SIG-M5 (cell line): ENCODE data around the gene C6orf132.

ENCODE experiments used
- DNase-seq: peaks from one replicate; lab custom pipeline; 2025; lab: John Stamatoyannopoulos, UW

Gene C6orf132

GRCh38 chr6:42105709-42106108, 36.7 kb downstream of the C6orf132 start:
- no peak for DNase-seq

DNA sequence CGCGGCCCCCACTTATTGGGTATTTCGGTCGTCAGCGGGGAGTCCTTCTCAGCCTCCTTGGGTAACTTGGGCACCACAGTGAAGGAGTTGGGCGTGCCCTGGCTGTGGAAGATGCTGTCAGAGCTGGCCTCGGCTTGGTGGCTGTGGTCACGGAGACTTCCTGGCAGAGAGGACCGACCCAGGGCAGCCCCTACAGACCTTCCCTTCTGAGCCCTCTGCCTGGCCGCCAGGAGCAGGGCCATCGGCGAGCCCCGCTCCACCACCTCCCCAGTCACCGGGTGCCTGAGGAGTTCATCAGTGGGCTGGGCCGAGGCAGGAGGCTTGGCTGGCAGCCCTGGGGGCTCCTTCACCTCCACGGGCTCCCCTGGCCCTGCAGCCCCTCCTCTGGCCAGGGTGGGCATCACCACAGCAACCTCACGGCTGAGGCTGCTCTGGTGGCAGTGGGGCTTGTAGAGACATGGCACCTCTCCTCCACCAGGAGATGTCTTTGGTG, 37.2 kb downstream of the C6orf132 start:
- no peak for DNase-seq

DNA sequence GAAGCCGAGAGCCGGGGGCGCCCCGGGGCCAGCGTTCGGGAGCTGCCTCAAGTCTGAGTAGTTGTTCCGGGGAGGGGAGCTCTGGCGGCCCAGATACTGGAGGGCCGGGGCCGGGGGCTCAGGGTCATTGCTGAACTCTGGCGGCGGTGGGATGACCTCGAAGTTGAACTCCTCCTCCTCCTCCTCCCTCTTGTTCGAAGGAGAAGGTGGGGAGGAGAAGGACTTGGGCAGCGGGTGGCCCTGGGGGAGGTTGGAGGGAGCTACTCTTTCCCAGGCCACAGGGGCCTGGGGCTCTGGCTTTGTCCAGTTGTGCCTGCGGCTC, 37.7 kb downstream of the C6orf132 start:
- DNase-seq, result no peak

DNA sequence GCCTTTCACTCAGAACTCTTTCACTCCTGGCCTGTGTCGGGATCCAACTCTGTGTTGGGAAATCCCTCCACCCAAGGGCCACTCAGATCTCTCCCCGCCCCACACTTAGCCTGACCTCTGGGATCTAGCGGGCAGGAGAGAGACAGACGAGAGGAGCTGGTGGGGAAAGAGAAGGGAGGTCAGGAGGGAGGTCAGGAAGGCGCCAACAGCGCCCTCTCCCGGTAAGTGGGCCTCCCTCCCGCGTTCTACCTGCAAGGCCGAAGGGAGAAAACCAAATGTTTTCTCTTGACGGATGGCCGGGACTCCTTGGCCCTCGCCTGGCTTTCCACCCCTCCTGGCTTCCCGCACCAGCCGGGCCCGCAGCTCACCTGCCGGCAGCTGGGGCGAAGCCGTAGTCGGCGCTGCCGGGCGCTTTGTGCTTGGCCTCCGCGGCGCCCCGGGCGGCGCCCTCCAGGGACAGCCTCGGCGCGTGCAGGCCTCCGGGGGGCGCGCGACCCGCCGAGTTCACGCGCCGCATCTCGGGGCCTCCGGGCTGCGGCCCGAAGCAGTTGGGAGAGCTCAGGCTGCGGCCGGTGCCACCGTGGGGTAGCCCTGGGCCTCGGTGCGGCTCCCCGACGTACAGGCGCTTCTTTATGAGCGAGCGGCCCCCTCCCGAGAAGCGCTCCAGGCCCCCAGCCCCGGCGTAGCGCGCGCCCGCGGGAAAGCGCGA, 38.2 kb downstream of the C6orf132 start:
- no peak for DNase-seq

- no peak for DNase-seq
Measured at GRCh38 chr6:42103753-42104094, 38.7 kb downstream of the C6orf132 start.

- DNase-seq, result no peak
Measured at GRCh38 chr6:42103216-42103615, 39.2 kb downstream of the C6orf132 start.

DNA sequence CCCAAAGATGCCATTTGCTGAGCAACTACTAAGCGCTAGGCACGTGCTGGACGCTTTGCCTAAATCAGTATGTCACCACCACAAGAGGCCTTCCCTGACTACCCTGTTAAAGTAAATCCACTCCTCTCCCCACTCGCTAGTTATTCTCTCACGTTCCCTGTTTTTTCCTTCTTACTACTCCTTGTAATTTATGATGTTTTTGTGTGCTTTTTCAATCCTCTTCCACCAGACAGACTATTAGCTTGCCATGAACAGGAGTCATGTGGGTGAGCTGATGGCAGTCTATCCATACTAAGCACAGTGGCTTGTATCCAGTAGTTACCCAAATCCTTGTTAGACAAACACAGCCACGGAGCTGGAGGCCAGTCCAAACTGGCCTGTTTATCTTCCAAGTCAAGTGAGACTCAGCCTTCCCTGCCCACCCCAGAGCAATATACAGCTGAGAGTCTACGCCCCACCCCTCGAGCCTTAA, 41.2 kb downstream of the C6orf132 start:
- no peak for DNase-seq

GRCh38 chr6:42100029-42100901, 42.2 kb downstream of the C6orf132 start:
- DNase-seq, result no peak

DNA sequence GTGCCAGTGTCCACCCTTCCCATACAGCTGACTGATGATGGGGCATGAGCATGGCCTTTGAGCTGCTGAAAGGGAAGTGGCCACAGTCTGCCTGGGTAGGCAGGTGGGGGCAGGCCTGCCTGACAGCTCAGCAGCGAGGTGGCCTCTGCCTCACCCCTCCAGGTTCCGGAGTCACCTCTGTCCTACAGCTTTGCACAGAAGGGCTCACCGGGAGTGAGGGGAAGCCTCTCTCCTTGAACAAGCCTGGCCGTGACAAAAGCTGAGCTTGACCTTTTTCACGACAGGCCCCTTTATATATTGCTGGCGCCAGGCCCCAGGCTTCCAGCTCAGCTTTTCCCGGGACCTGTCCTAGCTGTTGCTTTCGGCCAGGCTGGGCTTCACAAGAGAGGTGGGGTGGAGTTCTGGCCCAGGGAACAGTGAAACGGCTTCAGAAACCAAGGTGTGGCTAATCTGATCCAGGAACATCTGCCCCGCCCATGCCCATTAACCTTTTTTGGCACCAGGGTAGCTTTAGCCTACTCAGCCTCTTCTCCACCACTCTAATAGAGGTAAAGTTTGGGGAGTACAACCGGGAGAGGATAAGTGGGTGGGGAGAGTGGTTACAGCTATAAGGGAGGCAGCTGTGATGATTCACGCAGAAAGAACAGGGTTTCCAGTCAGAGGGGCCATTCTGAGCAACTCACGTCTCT, 42.9 kb downstream of the C6orf132 start:
- DNase-seq, result no peak

DNA sequence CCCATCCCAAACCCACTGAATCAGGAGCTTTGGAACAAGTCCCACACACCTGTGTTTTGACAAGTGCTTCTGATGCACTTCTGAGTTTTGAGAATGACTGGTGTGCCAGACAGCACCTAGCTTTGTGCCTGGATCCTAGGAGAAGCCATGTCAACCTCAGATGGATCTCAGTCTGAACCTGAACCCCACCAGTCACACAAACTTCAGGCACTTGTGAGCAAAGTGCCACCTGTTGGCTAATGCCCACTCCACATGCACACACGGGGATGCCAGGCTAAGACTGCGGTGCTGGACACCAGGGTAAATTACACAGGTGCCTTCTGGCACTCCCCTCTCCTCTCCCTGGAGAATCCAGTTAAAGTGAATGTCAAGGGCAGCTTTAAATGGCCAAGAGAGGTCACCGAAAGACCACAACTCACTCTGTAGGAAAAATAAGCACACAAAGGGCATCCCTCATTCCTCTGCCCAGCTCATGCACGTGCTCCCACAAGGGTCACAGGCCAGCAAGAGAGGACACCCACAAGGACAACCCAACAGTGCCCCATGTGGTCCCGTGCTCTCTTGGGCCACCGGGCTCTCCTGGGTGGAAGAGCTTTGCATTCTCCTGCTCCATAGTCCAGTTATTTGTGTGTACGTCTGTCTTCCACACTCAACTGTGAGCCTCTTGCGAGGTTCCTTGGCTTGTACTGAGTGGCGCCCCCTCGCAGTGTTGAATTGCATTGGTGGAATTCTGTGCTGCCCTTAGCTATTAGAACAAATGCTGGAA, 46.5 kb downstream of the C6orf132 start:
- DNase-seq, result no peak

DNA sequence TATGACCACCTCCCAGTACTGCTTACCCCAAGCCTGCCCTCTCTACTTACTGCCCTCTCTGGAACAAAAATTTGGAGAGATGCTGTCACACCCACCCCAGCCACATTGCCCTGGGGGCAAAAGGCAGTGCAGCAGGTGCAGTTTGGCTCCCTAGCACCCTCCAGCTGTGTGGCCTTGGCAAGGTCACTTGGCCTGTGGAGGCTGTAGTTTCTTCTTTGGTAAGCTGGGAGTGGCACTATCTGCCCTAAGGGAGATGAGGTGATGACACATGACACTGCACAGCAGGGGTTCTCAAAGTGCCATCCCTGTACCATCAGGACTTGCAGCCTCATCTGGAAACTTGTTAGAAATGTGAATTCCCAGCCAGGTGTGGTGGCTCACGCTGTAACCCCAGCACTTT, 47.3 kb downstream of the C6orf132 start:
- no peak for DNase-seq

DNA sequence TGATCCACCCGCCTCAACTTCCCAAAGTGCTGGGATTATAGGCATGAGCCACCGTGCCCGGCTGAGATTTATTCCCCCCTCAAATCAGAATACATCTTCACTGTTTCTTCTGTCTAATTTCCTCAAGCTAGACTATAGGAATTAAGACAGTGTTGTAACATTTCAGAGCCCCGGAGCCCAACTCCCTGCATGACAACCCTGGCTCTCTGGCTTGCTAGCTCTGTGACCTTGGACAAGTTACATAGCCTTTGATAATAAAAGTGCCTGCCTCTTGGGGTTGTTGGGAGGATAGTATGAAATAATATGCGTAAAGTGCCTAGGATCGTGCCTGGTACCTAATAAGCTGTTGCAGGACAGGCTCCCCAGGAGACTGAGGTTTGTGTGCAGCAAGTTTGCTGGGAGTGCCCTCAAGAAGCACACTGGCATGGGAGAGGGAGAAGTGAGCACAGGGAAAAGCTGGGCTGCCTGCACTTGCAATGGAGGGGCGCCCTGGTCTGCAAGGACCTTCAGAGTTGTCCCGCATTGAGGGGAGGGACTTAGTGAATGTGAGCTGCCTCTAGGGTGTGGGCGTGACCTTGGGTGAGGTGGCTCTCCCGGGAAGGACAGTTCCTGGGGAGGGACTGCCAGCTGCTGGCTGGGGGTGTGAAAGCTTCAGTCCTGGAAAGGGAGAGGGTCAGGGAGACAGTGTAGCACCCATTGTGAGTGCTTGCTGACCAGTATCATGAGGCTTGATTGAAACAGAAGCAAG, 48.7 kb downstream of the C6orf132 start:
- DNase-seq, result no peak

GRCh38 chr6:42091718-42092023, 50.7 kb downstream of the C6orf132 start:
- no peak for DNase-seq

- DNase-seq, result no peak
Measured at GRCh38 chr6:42090819-42091717, 51.4 kb downstream of the C6orf132 start.

GRCh38 chr6:42088101-42088591, 54.3 kb downstream of the C6orf132 start:
- DNase-seq, result no peak

DNA sequence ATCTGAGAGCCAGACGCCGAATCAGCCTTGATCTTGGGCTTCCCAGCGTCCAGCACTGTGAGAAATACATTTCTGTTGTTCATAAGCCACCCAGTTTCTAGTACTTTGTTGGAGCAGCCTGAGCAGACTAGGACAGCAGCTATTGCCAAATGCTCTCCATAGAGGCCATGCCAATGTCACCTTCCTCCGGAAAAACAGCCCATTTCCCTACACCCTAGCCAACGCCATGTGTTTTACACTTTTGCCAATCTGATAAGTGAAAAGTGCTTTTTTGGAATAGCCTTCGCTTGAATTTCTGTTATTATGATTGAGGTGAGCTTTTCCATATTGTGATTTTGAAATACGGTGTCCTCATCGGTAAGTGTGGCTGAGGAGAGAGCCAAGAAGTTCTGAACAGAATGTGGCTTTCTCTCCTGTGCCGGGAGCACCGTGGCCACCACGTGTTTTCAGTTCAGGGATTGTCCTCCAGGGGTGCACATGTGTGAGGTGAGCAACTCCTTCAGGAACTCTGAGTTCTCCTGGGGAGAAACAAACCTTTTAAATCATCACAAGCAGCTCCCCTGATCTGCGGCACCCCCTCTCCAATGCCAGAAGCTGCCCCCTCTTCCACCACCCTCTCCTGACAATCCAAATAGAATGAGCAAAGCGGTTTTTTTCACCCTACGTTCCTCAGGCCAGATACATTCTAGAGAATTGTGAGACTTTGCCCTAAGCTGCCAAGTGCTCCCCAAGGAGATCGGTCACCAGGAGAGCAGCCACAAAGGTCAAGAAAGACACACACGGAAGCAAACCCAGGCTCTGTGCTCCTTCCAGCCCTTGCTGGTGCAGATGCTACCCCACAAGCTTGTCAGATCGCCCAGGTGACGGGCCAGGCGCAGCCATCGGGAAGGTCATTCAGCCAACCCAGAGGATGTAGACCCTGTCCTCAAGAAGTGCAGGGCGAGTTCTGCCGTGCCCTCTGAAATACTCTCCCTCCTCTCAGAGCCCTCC, 56.1 kb downstream of the C6orf132 start:
- no peak for DNase-seq

- DNase-seq, result no peak
Measured at GRCh38 chr6:42084889-42085288, 57.5 kb downstream of the C6orf132 start.

- no peak for DNase-seq
Measured at GRCh38 chr6:42083530-42083929, 58.9 kb downstream of the C6orf132 start.

DNA sequence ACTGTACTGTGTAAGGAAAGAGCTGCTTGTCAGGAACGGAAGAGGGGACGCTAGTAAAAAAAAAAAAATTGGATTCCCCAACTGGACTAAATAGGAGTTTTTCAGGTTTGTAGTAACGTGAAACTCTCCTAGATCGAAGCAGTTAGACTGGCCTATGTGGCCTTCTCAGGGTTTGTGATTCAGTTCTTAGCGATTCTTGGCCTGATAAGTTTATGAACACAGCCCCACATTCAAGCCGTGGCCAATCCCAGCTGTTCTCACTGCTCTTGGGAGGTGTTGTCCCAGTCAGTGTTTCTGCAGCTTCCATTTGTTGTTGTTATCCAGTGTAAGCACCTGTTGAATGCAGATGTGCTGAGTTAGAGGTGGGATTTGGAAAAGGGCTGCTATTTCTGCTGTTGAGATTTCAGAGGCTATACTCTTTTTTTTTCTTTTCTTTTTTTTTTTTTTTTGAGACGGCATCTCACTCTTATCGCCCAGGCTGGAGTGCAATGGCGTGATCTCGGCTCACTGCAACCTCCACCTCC, 62.4 kb downstream of the C6orf132 start:
- no peak for DNase-seq
